Stimulated activated CD4-positive, alpha-beta T cell treated with anti-CD3 and anti-CD28 coated beads, Interleukin-1b, Interleukin-23, amount 100 ng/mL, for 4 hours (primary cell): ENCODE results near the gene FIGN.

ENCODE experiments used
- DNase-seq, 2 donors: peaks; one replicate each; pipeline ENCODE4 v3.0.0-alpha.2; 2020; ENCODE audit warnings: low read depth in 2 of 2

Gene FIGN

GRCh38 chr2:163735685-163736432 is at the start of gene FIGN:
FIGN (minus strand) TSS chr2:163736008; CDS start chr2:163734927, 1,081 bp downstream.
- DNase-seq: no peak

- DNase-seq: no peak
Observed at GRCh38 chr2:163785162-163785561, 49.4 kb upstream of the FIGN start.

GRCh38 chr2:163779970-163780597 is 44.3 kb upstream of the FIGN start:
- DNase-seq: no peak

- no peak for DNase-seq
Observed at GRCh38 chr2:163778045-163778781, 42.4 kb upstream of the FIGN start.

- no peak for DNase-seq
Observed at GRCh38 chr2:163775304-163775703, 39.5 kb upstream of the FIGN start.

GRCh38 chr2:163774862-163775261 is 39.1 kb upstream of the FIGN start:
- no peak for DNase-seq

- DNase-seq: no peak
Observed at GRCh38 chr2:163773276-163773675, 37.5 kb upstream of the FIGN start.

GRCh38 chr2:163771596-163771995 is 35.8 kb upstream of the FIGN start:
- no peak for DNase-seq

- DNase-seq: no peak
Observed at GRCh38 chr2:163768881-163769695, 33.3 kb upstream of the FIGN start.

- no peak for DNase-seq
Observed at GRCh38 chr2:163767097-163767496, 31.3 kb upstream of the FIGN start.

GRCh38 chr2:163764566-163764965 is 28.8 kb upstream of the FIGN start:
- no peak for DNase-seq

GRCh38 chr2:163759013-163759412 is 23.2 kb upstream of the FIGN start:
- no peak for DNase-seq

GRCh38 chr2:163757814-163758213 is 22.0 kb upstream of the FIGN start:
- DNase-seq: no peak

GRCh38 chr2:163756588-163756987 is 20.8 kb upstream of the FIGN start:
- no peak for DNase-seq

GRCh38 chr2:163755366-163755765 is 19.6 kb upstream of the FIGN start:
- no peak for DNase-seq

GRCh38 chr2:163753726-163754125 is 17.9 kb upstream of the FIGN start:
- no peak for DNase-seq

- no peak for DNase-seq
Observed at GRCh38 chr2:163752267-163752666, 16.5 kb upstream of the FIGN start.

GRCh38 chr2:163751696-163752095 is 15.9 kb upstream of the FIGN start:
- DNase-seq: no peak

- DNase-seq: no peak
Observed at GRCh38 chr2:163748420-163748819, 12.6 kb upstream of the FIGN start.

- DNase-seq: no peak
Observed at GRCh38 chr2:163741435-163741834, 5.6 kb upstream of the FIGN start.

GRCh38 chr2:163737563-163737962 is 1.8 kb upstream of the FIGN start:
- no peak for DNase-seq

GRCh38 chr2:163737190-163737439 is 1.3 kb upstream of the FIGN start:
- no peak for DNase-seq
